Stimulated activated CD8-positive, alpha-beta memory T cell treated with anti-CD3 and anti-CD28 coated beads, Interleukin-15, amount 100 ng/mL, for 24 hours (primary cell): ENCODE results near the gene GPATCH4.
"Not testable (repeated sequence)": the region's sequence is repeated elsewhere in the genome, so short reads cannot be mapped to it uniquely, and the experiment has no call there.

Experiments used
- DNase-seq: peaks from one replicate; pipeline ENCODE4 v3.0.0-alpha.2; 2020; ENCODE audit warnings: low read depth

Gene GPATCH4

DNA sequence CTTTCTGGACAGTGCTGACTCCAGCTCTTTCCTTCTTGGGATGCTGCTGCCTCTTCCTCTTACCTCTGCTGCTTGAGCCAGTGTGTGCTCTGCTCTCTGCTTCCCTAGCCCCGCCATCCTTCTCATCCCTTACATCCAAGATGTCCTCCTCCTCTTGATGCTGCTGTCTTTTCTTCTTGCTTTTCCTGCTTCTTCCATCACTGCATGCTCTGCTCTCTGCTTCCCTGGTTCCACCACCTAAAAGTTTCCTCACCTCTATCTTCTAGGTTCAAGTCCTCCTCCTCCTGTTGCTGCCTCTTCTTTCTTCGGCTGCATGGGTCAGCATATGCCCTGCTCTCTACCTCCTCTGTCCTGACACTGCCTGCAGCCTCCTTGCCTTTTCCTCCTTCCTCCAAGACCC is 6.3 kb downstream of the GPATCH4 start:
- no peak for DNase-seq

DNA sequence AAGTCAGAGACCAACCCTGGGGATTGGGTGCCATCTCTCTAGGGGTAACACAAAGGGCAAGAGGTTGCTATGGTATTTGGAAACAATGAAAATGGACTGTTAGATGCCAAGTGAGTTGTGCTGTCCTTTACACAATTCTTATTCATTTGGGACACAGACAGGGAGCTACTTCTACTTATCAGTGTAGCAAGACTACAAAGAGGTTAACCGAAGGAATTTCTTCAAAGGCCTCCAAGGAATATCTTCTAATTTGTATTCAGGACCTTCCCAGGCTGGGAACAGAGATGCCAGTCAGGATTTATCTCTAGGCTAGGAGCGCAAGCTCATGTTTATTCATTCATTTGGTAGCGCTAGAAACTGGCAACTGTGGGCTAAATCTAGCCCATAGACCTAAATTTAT is 7.1 kb downstream of the GPATCH4 start:
- DNase-seq = no peak

DNA sequence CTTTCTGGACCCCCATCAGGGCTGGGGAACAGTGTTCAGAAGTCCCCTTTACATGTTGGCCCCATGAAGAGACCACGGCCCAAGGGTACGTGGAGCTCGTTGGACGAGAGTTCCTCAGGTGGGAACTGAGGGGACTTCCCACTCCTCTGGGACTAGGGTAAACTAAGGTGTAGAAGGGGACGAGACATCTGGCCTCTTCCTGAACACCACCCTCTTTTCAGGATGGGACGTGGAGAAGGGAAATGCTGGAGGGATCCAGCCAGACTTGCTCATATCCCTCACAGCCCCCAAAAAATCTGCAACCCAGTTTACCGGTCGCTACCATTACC is 7.7 kb downstream of the GPATCH4 start:
- no peak for DNase-seq

DNA sequence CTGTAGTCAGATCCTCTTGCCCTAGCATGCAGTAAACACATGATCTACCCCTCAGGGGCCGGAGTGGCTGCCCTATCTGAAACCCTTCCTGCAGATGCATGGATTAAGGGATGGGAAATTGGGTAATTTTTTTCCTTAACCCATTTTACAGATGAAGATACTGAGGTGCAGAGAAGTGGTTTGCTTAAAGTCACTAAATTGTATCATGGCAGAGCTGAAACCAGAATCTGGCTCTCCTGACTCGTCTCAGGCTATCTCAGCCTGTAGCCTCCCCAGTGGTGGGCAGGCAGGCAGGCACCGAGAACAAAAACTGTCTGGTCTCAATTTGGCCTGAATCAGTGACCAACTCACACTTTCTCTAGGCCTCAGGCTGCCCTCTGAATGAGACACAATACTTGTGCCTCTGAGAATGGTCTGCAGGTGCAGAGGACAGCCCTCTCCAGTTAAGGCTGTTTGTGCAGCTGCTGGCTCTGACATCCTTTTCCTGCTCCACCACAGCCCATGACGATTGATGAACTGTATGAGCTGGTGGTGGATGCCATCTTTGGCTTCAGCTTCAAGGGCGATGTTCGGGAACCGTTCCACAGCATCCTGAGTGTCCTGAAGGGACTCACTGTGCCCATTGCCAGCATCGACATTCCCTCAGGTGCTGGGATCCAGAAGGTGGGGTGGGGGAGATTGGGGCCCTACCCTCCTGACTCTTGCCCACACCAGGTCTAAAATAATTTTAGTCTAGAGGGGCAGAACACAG is 8.2 kb downstream of the GPATCH4 start:
- DNase-seq = no peak

DNA sequence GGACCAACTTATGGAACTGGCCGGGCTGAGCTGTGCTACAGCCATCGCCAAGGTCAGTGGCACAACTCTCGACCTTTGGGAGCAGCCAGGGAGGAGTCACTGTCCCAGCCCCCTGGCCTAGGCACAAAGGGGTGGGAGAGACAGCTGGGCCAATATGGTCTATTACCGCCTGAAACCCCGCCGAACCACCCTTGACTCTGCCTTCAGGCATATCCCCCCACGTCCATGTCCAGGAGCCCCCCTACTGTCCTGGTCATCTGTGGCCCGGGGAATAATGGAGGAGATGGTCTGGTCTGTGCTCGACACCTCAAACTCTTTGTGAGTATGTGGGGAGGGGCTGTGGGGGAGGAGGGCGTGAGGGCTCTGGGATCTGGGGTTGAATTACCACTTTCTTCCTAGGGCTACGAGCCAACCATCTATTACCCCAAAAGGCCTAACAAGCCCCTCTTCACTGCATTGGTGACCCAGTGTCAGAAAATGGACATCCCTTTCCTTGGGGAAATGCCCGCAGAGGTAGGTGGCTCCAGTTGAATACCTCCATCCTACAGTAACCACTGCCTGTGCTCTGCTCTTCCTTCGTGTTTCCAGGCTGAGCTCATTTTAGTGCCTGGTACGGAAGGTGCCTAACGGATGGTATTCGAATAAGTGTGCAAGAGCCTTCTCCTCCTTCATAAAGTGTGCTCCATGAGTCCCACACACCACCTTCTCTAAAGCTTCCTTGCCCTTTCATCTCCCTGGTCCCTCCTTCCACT is 8.9 kb downstream of the GPATCH4 start:
- DNase-seq = no peak

DNA sequence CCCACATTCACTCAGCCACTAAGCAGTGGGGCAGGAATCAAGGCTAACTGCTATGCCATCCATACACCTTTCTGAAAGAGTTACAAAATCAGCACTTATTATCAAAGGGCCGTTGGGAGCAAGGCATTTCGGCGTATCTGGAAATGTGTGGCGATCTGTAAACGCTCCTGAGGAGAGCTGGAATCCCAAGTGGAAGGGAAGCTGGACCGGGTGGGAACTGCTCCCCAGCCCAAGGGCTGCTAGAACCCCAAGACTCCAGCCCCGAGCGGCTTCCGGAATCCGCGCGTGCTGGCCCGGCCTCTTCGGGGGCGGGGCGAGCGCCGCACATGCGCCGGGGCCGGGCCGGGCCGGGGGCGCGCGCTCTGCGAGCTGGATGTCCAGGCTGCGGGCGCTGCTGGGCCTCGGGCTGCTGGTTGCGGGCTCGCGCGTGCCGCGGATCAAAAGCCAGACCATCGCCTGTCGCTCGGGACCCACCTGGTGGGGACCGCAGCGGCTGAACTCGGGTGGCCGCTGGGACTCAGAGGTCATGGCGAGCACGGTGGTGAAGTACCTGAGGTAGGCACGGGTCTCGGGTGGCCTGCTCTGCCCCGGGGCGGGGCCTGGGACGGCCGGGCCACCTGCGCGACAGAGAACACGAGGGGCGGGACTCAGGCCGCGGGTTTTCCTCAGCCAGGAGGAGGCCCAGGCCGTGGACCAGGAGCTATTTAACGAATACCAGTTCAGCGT is 9.7 kb downstream of the GPATCH4 start, which contains the start of gene NAXE:
TSS of gene NAXE (plus strand) at position 345 of the 726 bp plus-strand sequence. CDS start at position 374, 29 bp downstream.
- DNase-seq = peak; percentile 39

DNA sequence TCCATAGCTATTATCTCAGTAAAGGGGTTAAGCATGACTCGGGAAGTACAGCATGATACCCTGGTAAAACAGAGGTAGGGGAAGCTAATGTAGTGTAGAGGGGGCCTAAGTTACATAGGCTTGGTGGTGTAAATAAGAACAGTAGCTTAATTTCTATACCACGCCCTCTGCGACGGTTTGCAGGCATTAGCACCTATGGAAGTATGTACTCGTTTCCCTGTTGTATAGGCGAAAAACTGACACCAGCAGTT is 10.2 kb downstream of the GPATCH4 start:
- no peak for DNase-seq

DNA sequence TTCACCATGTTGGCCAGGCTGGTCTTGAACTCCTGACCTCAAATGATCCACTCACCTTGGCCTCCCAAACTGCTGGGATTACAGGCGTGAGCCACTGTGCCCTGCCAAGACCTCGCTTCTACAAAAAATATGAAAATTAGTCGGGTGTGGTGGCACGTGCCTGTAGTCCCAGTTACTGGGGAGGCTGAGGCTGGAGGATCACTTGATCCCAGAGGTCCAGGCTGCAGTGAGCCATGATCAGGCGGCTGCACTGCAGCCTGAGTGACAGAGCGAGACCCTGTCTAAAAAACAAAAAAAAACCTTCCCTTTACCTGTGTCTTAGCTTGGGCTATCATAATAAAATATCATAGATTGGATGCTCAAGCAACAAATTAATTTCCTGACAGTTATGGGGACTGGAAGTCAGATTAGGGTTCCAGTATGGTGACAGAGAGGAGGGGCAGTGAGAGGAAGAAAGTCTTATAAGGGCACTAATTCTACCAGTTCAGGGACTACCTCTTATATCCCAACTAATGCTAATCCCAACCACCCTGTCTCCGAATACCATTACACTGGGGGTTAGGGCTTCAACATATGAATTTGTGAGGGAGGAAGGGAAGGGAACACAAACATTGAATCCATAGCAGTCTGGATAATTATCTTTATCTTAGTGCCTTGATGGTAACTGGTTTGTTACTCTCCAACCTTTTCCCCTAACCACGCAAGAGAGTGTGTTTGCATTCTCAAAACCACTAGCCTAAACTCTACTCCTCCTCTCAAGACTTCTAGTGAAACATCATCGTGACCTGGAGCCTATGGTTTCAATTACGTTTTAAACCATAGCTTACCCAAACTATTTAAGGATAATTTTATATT is 10.7 kb downstream of the GPATCH4 start:
- no peak for DNase-seq

DNA sequence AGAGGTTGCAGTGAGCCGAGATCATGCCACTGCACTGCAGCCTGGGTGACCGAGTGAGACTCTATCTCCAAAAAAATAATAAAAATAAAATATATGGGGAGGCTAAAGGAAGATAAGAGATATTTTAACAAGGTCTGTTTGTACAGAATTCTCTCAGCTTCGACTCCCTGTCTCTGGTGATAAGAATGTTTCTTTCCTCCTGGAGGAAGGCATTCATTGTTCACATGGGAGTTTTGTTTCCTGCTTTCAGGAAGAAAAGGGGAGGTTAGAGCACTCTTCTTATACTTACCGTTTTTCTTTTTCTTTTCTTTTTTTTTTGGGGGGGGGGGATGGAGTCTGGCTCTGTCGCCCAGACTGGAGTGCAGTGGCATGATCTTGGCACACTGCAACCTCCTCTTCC is 11.7 kb downstream of the GPATCH4 start:
- DNase-seq = no peak

DNA sequence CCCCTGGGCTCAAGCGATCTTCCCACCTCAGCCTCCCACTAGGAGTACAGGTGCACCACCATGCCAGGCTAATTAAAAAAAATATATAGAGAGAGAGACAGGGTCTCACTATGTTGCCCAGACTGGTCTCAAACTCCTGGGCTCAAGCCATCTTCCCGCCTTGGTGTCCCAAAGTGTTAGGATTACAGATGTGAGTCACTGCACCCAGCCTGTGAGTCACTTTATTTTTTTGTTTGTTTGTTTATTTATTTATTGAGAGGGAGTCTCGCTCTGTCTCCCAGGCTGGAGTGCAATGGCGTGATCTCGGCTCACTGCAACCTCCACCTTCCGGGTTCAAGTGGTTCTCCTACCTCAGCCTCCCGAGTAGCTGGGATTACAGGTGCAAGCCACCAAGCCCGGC is 13.4 kb downstream of the GPATCH4 start:
- DNase-seq = not testable (repeated sequence)

DNA sequence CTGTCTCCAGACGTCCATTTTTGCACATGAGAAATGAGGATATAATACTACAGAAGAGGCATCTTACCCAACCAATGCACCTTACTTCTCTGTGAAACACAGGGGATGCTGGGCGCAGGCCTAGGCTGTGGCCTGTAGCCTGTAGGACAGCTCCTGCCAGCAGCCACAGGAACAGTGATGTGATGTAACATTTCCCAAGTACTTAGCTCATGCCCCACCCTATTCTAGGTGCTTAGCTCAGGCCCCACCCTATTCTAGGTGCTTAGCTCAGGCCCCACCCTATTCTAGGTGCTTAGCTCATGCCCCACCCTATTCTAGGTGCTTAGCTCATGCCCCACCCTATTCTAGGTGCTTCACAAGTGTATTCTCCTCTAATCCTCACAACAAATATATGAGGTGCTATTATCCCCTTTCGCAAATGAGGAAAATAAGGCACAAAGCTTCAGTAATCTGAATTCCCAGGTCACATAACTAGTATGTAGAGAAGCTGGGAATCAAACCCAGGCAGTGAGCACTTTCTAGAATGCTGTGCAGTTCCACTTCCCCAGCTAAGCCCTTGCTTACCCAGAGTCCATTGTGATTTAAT is 14.3 kb downstream of the GPATCH4 start:
- no peak for DNase-seq

DNA sequence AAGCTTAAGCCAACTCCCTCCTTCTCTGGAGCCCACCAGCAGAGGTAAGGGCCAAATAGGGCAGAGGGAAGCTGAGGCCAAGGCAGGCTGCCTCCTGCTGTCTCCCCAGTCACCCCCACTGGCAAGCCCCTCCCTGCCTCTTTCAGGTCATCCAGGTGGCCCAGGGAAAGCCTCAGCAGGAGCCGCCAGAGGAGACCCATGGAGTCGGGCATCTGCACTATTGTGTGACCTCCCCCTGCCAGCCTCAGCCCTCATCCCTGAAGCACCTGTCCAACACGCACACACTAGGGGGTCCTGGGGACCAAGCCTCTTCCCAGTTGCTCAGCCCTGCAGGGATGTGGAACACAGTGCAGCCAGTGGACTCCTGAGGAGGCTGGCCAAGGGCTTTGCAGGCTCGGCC is 15.0 kb downstream of the GPATCH4 start:
- no peak for DNase-seq

DNA sequence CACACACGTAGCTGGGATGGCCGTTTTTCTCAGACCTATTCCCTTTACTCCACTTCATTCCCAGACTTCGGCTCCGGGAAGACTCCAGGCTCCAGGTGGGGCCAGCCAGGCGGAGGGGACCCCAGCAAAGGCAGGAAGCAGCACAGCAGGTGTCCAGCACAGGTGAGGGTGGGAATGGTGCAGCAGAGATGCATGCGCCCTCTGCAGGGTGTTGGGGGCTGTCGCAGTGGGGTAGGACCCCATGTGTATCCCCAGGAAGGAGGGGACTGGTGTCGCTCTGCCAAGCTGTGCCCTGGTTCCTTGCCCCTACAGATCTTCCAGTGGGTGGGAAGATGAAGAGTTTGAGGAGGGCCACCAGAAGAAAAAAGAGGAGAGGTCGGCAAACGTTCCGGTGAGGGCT is 16.5 kb downstream of the GPATCH4 start:
- no peak for DNase-seq

DNA sequence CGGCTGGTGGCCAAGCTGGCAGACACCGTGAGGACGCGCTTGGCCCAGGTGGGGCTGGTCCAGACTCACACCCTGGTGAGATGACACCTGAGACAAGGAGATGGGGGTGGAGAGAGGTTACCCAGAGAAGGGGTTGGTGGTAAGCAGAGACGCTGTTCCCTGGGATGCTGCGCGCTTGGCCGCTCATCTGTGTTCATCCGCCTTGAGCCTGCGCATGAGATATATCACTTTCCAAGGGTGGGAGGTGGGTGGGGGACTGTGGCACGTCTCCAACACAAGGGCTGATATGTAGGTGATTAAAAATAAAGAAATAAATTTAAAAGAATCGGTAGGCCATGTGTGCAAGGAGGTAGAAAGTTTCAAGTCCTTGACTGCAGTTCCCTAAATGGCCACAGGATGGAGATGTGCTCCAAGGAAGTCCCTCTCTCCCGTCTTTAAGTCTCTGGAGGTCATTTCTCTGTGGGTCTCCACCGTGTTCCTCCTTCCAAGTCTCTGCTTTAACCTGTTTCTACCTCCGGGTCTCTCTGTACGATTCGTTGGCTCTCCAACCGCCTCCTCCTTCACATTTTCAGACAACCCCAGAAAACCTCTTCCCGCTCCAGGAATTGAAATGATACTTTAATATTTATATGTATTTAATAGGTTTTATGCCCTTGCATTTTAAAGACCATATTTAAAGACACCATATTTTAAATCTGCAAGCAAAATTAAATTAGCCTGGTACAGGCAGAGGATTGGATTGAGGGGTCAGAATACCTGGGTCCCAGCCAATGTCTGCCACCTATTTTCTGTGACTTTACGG is 17.3 kb downstream of the GPATCH4 start:
- DNase-seq = no peak

DNA sequence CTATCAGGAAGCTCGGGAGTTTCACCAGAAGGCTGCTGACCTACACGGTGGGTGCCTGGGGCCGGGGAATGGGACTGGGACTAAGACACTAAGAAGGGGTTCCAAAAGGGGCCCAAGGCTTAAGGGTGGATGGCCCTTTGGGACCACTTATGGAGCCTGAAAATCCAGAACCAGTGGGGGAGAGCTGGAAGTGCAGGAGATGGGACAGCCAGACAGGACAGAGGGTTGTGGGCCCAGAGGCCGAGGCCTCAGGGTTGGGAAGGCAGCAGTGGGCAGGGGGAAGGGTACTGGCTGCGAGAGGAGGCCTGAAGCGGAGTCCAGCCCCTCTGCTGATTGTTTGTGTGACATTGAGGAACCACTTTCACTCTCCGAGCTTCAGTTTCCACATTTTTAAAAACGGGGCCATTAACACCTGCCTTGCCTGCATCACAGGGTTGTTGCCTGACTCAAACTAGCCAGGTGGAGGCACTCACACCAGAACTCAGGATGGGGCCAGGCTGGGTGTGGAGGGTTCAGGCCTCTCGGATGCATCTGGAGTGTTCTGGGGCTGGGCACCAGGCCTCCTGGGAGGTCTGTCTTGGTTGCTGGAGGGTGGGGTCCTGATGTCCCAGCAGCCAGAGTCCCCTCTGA is 18.8 kb downstream of the GPATCH4 start:
- no peak for DNase-seq

DNA sequence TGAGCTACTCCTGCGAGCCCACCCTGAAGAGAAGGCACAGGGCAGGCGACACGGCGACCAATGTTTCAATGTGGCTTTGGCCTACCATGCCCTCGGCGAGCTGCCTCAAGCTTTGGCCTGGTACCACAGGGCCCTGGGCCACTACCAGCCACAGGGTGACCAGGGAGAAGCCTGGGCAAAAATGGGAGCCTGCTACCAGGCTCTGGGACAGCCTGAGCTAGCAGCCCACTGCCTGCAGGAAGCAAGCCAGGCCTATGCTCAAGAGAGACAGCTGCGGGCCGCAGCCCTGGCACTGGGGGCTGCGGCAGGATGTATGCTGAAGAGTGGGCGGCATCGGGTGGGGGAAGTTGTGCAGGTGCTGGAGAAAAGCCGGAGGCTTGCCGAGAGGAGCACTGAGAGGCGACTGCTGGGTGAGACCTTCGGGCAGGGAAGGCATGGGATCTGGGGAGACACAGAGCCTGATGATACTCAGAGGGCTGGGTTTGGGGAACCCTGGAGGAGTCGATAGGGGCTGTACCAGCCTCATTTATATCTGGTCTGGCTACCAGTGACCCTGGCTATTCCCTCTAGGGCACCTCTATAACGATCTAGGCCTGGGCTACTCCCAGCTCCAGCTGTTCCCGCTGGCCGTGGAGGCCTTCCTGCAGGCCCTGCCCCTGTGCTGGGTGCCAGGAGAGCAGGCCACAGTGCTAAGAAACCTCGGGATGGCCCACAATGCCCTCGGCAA is 19.5 kb downstream of the GPATCH4 start:
- no peak for DNase-seq

DNA sequence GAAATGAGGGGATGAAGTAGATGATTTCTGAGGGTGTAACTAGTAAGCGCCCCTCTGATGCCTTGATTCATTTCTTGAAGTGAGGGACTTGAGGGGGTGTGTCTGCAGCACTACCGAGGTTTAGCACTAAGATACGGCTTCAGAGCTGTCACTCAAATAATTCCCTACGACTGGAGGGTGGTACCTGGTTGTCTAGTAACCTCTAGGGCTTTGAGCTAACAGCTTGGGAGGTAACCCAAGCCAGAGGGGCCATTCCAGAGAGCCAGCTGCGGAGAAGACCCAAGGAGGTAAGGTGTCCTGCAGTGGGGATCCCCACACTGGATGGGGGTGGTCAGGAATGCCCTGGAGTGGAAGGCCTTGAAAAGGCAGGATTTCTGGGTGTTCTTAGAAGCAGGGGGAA is 21.8 kb downstream of the GPATCH4 start, which contains the start of gene TTC24:
TSS of gene TTC24 (plus strand) at position 252 of the 400 bp plus-strand sequence. CDS start 1,642 bp downstream, outside the sequence.
- DNase-seq = no peak

DNA sequence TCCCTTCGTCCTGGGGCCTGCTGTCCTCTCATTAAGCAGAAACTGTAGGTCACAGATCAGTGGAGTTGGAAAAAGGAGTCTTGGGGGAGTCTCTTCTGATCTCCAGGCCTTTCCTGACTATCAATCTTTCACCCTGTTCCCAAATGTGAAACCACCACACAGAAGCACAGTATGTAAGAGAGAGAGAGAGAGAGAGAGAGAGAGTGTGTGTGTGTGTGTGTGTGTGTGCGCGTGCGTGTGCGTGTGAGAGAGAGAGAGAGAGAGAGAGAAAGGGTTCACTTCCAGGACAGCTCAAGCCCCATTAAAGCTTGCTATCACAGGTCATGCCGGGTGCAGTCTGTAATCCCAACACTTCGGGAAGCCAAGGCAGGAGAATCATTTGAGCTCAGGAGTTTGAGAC is 23.2 kb downstream of the GPATCH4 start:
- no peak for DNase-seq

DNA sequence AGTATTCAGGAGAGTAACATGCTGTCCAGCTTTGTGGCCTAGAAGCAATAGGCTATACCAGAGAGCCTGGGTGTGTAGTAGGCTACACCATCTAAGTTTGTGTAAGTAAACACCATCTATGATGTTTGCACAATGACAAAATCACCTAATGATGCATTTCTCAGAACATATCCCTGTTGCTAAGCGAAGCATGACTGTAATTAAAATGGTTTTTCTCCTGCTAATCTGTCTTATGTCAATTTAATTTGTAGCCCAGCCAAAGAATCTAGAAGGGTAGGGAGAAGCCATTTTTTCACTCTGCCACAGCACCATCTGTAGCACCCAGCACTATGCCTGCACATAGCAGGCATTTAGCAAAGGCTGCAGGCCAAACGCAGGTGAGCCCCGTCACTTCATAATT is 23.7 kb downstream of the GPATCH4 start:
- no peak for DNase-seq
